Activated CD4-positive, alpha-beta T cell treated with anti-CD3 and anti-CD28 coated beads for 36 hours (primary cell): ENCODE measurements around the gene SPACA6. TPM values are rescaled to one million over a fixed set of nuclear protein-coding genes. Genes with fewer than 3 reads are reported as not detected.

Source experiments
- ATAC-seq: fragments of 200-7000 bp; cut with Tn5 transposase; one replicate; pipeline ENCODE4 v1.10.0; 2021; ENCODE audit warnings: mild to moderate bottlenecking, moderate library complexity
- CTCF ChIA-PET: fragments of 350-600 bp; sonication (Branson Sonifier 250); formaldehyde crosslinking; loops from one replicate; lab custom pipeline; 2021; ENCODE audit warnings: antibody characterized with exemption; lab: Charles Lee
- POLR2A ChIA-PET: fragments of 350-600 bp; sonication (Branson Sonifier 250); formaldehyde crosslinking; loops from one replicate; lab custom pipeline; 2021; ENCODE audit warnings: antibody characterized with exemption, inconsistent platforms; lab: Charles Lee
- DNase-seq: peaks from one replicate; pipeline ENCODE4 v3.0.0-alpha.2; 2020
- H3K27ac Mint-ChIP-seq: one replicate; pipeline ENCODE4 v1.8.0; 2021; ENCODE audit warnings: mixed read lengths
- H3K27me3 Mint-ChIP-seq: one replicate; pipeline ENCODE4 v1.8.0; 2021; ENCODE audit warnings: mixed read lengths
- H3K36me3 Mint-ChIP-seq: one replicate; pipeline ENCODE4 v1.8.0; 2021; ENCODE audit warnings: low read depth, mixed read lengths
- H3K4me1 Mint-ChIP-seq: one replicate; pipeline ENCODE4 v1.8.0; 2021; ENCODE audit warnings: mixed read lengths
- H3K4me3 Mint-ChIP-seq: one replicate; pipeline ENCODE4 v1.8.0; 2021; ENCODE audit warnings: mild to moderate bottlenecking, moderate library complexity, mixed read lengths
- H3K9me3 Mint-ChIP-seq: one replicate; pipeline ENCODE4 v1.8.0; 2021; ENCODE audit warnings: low read depth, mixed read lengths
- intact Hi-C, 2 experiments: fragments of 100-400 bp; cut with DNase I in 1 of 2; cut with micrococcal nuclease in 1 of 2; formaldehyde crosslinking; loops; one replicate each; pipeline versions ENCODE4 v1.14.2 to v1.15.1; 2022 to 2024; cut with DNase I, micrococcal nuclease
- total RNA-seq, 2 experiments: library from RNA; stranded (reverse); gene quantifications; one replicate each; pipeline ENCODE4 v1.2.3, GENCODE V29; 2021

SPACA6 gene
- total RNA-seq, 2 experiments from 2014 or later, result 8.3 to 9.1 TPM

DNA sequence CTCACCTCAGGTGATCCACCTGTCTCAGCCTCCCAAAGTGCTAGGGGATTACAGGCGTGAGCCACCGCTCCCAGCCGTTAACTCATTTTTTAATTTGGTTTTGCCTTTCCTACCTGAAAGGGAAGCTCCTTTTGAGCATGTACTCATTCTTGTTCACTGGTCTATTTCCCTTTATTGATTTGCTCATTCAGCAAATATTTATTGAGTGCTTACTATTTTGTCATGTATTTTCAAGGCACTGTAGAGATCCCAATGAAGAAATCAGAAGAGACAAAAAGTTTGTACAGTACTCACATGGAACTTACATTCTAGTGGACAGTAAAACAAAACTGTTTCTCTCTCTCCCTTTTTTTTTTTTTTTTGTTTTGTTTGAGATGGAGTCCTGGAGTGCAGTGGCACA, 13.8 kb downstream of the SPACA6 start:
- intact Hi-C loops, result loop anchor here in 1 of 2 experiments (10.0 kb wide), 2 partner anchors 218 to 318 kb away; partner anchors contain the start of genes ZNF613 and ZNF614
- ATAC-seq (no peak), DNase-seq (no peak)
- no peak overlapping the region for H3K4me3 Mint-ChIP-seq
- peaks cover 33% of the 10 kb centered on the region for H3K4me1 Mint-ChIP-seq
- H3K9me3 Mint-ChIP-seq, result no peaks in the 10 kb centered on the region
- POLR2A ChIA-PET, result no interaction called here
- CTCF ChIA-PET, result interaction anchor here (4.1 kb wide), 1 partner anchor 30 kb away, joined by 14 read pairs; no protein-coding TSS in a partner anchor
- H3K27me3 Mint-ChIP-seq, result peaks cover 5% of the 10 kb centered on the region
- H3K27ac Mint-ChIP-seq, result no peak overlapping the region
- peaks cover 33% of the 10 kb centered on the region for H3K36me3 Mint-ChIP-seq

DNA sequence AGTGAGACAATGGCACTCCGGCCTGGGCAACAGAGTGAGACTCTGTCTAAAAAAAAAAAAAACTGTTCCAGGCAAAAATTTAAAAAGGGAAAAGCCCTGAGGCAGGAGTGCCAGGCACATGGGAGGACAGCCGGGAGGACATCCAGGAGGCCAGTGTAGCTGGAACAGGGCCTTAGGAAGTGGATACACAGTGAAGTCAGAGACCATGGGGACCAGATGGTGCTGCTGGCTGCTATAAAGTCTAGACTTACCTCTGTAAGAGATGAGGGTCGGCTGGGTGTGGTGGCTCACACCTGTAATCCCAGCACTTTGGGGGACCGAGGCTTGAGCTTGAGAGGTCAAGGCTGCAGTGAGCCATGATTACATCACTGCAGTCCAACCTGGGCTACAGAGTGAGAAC, 15.7 kb downstream of the SPACA6 start:
- peaks cover 15% of the 10 kb centered on the region for H3K4me1 Mint-ChIP-seq
- intact Hi-C loops, result loop anchor here in 1 of 2 experiments (10.0 kb wide), 2 partner anchors 216 to 316 kb away; partner anchors contain the start of genes ZNF613 and ZNF614

DNA sequence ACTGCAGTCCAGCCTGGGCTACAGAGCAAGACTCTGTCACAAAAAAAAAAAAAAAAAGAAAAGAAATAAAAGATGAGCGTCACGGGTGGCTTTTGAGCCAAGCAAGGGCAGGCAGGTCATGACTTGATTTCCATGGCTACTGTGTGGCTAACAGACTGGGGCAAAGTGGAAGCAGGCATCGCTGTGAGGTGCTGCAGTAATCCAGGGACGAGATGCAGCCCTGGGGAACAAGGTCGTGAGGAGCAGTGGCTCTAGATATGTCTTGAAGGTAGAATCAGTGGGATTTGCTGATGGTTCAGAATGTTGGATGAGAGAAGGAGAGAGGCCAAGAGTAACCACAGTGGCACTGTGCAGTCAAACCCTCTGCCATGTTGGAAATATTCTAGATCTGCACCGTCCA, 16.4 kb downstream of the SPACA6 start:
- peaks cover 14% of the 10 kb centered on the region for H3K4me1 Mint-ChIP-seq
- no peak overlapping the region for H3K4me3 Mint-ChIP-seq
- no peak overlapping the region for H3K27ac Mint-ChIP-seq
- no peaks in the 10 kb centered on the region for H3K27me3 Mint-ChIP-seq
- CTCF ChIA-PET, result interaction anchor here (0.6 to 0.7 kb wide), 3 partner anchors 507 to 1042 kb away, joined by 3 to 5 read pairs (median 3); no protein-coding TSS in a partner anchor
- intact Hi-C loops, result loop anchor here in 1 of 2 experiments (10.0 kb wide), 2 partner anchors 215 to 315 kb away; partner anchors contain the start of genes ZNF613 and ZNF614
- POLR2A ChIA-PET, result interaction anchor here (0.6 kb wide), 1 partner anchor 75 kb away, joined by 3 read pairs; no protein-coding TSS in a partner anchor
- DNase-seq (no peak), ATAC-seq (no peak)
- H3K36me3 Mint-ChIP-seq, result peaks cover 30% of the 10 kb centered on the region
- H3K9me3 Mint-ChIP-seq, result no peaks in the 10 kb centered on the region

More for the DNA sequence above, 15.7 kb downstream of the SPACA6 start:
- Mint-ChIP-seq H3K36me3 (peaks cover 35% of the 10 kb centered on the region), H3K4me3 (no peak overlapping the region), H3K27ac (no peak overlapping the region), H3K9me3 (no peaks in the 10 kb centered on the region), H3K27me3 (no peaks in the 10 kb centered on the region)
- CTCF ChIA-PET, result interaction anchor here (0.6 to 0.7 kb wide), 2 partner anchors 548 to 1042 kb away, joined by 3 to 5 read pairs; no protein-coding TSS in a partner anchor
- DNase-seq (no peak), ATAC-seq (no peak)
- POLR2A ChIA-PET, result no interaction called here

DNA sequence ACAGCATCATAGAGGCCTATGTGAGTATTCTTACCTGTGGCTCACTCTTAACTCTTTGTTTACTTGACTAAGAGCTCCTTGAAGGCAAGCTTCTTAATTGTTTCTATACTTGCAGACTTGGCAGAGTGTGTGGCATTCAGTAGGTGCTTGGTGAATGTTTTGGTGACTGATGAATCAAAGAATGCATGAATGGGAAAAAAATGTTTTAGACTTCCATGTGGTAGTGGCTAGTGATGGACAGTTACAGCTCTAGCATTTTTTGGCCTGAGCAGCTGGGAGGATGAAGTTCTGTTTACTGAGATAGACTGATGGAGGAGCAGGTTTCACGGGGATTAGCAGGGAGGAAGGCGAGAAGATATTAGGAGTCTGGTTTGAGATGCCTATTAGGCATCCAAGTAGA, 17.0 kb downstream of the SPACA6 start:
- DNase-seq (no peak), ATAC-seq (no peak)
- ChIA-PET CTCF (interaction anchor here (0.6 to 0.9 kb wide), 3 partner anchors 49 to 508 kb away, joined by 3 to 4 read pairs (median 4); no protein-coding TSS in a partner anchor), POLR2A (interaction anchor here (0.6 kb wide), 2 partner anchors 40 to 76 kb away, joined by 3 to 4 read pairs; no protein-coding TSS in a partner anchor)
- H3K36me3 Mint-ChIP-seq, result peaks cover 25% of the 10 kb centered on the region
- H3K27me3 Mint-ChIP-seq, result no peaks in the 10 kb centered on the region
- peaks cover 11% of the 10 kb centered on the region for H3K4me1 Mint-ChIP-seq
- H3K4me3 Mint-ChIP-seq, result no peak overlapping the region
- no peak overlapping the region for H3K27ac Mint-ChIP-seq
- no peaks in the 10 kb centered on the region for H3K9me3 Mint-ChIP-seq
- intact Hi-C loops, result loop anchor here in 1 of 2 experiments (5.0 kb wide), 1 partner anchor 67 kb away; no protein-coding TSS in a partner anchor

DNA sequence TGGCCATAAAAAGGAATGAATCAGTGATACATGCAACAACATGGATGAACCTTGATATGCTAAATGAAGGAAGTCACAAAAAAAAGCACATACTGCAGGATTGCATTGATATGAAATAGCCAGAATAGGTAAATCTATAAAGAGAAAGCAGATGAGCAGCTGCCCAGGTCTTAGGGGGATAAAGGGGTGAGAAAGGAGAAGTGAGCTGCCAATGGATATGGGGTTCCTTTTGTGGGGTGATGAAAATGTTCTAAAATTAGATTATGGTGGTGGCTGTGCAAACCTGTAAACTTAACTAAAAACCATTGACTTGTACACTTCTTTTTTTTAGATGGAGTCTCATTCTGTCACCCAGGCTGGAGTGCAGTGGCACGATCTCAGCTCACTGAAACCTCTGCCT, 18.6 kb downstream of the SPACA6 start:
- no peaks in the 10 kb centered on the region for H3K9me3 Mint-ChIP-seq
- H3K36me3 Mint-ChIP-seq, result peaks cover 13% of the 10 kb centered on the region
- CTCF ChIA-PET, result interaction anchor here (0.6 to 1.1 kb wide), 3 partner anchors 33 to 1443 kb away, joined by 3 read pairs; no protein-coding TSS in a partner anchor

DNA sequence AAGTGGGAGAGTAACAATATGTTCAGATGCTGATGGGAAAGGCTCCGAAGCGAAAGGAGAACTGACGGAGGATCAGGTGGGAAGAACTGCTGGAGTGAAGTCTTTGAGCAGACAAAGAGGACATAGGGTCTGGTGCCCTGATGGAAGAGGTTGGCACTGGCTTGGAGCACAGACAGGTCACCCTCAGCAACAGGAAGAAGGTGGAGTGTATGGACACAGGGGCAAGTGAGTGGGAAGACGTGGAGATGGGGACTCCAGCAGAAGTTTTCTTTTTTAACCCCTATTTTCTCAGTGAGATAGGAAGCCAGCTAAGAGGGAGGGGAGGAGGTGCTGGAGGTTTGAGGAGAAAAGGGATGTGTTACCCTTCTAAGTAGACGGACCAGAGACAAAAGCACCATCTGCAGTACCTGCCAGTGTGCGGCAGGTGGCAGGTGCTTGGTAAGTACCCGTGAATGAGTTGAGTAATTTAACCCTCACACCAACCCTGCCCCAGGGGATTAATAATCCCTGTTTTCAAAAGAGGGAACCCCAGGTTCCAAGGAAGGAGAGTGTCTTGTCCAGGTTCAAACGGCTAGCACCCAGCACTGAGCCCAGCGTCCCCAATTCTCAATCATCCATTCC, 19.4 kb downstream of the SPACA6 start:
- CTCF ChIA-PET, result interaction anchor here (0.6 kb wide), 1 partner anchor 33 kb away, joined by 3 read pairs; no protein-coding TSS in a partner anchor
- POLR2A ChIA-PET, result no interaction called here
- no peak overlapping the region for H3K4me3 Mint-ChIP-seq
- ATAC-seq (no peak), DNase-seq (peak; percentile 44)
- H3K36me3 Mint-ChIP-seq, result peaks cover 6% of the 10 kb centered on the region
- no peak overlapping the region for H3K27ac Mint-ChIP-seq
- intact Hi-C loops, result loop anchor here (2.0 to 5.0 kb wide), 2 partner anchors 65 to 66 kb away; no protein-coding TSS in a partner anchor
- peaks cover 6% of the 10 kb centered on the region for H3K27me3 Mint-ChIP-seq
- H3K4me1 Mint-ChIP-seq, result no peaks in the 10 kb centered on the region
- H3K9me3 Mint-ChIP-seq, result no peaks in the 10 kb centered on the region

More for the DNA sequence above, 18.6 kb downstream of the SPACA6 start:
- peaks cover 4% of the 10 kb centered on the region for H3K27me3 Mint-ChIP-seq
- ATAC-seq, result no peak
- intact Hi-C loops, result loop anchor here (2.0 to 5.0 kb wide), 2 partner anchors 66 to 67 kb away; no protein-coding TSS in a partner anchor
- H3K4me3 Mint-ChIP-seq, result no peak overlapping the region
- DNase-seq, result no peak
- POLR2A ChIA-PET, result no interaction called here
- H3K4me1 Mint-ChIP-seq, result no peaks in the 10 kb centered on the region
- no peak overlapping the region for H3K27ac Mint-ChIP-seq

DNA sequence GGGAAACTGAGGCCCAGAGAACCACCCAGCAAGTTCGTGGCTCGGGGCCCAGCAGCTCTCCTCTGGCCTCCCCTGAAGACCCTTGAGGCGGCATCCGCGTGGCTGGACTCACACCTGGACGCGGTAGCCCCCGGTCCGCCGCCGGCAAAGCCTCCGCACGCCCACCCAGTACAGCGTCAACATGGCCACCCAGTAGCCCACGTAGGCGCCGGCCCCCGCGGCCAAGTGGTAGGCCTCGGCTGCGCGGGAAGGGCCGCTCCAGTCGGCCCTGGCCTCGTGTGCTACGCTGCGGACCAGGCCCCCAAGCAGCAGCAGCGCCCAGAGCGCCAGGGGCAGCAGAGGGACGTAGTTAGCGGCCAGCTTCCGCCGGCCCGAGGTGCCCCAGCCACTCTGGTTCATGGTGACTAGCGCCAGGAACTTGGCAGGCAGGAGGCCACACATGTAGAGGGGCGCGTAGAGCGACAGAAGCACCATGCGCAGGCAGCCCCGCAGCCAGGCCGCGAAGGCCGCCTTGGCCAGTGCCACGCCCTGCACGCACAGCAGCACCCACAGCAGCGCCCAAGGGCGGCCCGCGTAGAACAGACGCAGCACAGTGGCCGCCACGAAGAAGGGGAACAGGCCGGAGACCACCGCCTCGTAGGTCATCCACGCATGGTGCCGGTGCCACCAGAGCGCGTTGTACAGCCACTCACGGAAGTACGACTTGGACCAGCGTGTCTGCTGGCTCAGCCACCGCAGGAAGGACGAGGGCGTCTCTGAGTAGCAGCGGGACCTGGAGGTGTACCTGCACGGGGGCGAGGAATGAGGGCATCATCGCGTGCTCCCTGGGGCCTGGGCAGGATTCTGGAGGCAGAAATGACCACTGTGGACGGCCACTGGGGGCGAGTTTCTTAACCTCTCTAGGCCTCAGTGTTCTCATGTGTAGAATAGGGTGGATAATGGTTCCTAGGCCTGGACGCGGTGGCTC, 20.5 kb downstream of the SPACA6 start:
- ChIA-PET POLR2A (no interaction called here), CTCF (no interaction called here)
- DNase-seq (no peak), ATAC-seq (no peak)
- Mint-ChIP-seq H3K27ac (no peak overlapping the region), H3K36me3 (peaks cover 2% of the 10 kb centered on the region), H3K27me3 (peaks cover 9% of the 10 kb centered on the region), H3K4me1 (no peaks in the 10 kb centered on the region), H3K4me3 (no peak overlapping the region), H3K9me3 (no peaks in the 10 kb centered on the region)
- intact Hi-C loops, result loop anchor here (2.0 to 5.0 kb wide), 2 partner anchors 64 to 65 kb away; no protein-coding TSS in a partner anchor

DNA sequence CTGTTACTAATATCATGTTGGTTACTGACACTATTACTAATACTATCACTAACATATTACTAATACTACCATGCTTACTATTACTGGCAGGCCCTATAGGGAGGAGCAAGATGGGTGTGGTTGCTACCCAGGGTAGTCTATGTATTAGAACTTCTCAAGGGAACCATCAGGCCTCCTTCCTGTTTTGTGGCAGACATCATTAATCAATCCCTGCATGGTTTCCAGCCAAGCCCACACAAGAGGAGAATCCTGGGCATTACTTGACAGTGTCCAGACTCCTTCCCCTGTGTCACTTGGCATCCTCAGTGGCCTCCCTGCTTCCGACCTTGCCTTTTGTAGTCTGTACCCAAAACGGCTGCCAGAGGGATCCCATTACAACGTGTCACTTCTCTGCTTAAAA, 21.7 kb downstream of the SPACA6 start:
- peaks cover 2% of the 10 kb centered on the region for H3K36me3 Mint-ChIP-seq
- H3K9me3 Mint-ChIP-seq, result no peaks in the 10 kb centered on the region
- H3K27ac Mint-ChIP-seq, result no peak overlapping the region
- intact Hi-C loops, result loop anchor here in 1 of 2 experiments (5.0 kb wide), 1 partner anchor 62 kb away; no protein-coding TSS in a partner anchor
- ChIA-PET POLR2A (interaction anchor here (0.6 kb wide), 1 partner anchor 27 kb away, joined by 6 read pairs; no protein-coding TSS in a partner anchor), CTCF (no interaction called here)
- ATAC-seq, result no peak
- no peak for DNase-seq
- H3K4me3 Mint-ChIP-seq, result no peak overlapping the region
- H3K4me1 Mint-ChIP-seq, result peaks cover 2% of the 10 kb centered on the region
- peaks cover 15% of the 10 kb centered on the region for H3K27me3 Mint-ChIP-seq

DNA sequence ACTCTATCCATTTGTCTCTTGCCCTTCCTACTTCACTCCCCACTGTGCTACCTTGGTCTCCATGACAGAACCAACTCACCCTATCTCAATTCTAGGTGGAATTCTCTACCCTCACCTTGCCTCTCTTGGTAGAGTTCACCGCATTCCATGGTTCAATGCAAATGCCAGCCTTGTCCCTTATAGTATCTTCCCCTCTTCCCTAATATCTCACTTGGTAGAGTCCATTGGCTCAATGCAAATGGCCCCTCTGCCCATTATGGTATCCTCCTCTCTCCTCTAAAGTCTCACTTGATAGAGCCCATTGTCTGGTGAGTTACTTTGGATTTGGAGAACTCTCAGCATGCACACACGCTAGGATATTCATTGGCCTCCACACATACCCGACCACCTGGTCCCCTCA, 22.7 kb downstream of the SPACA6 start:
- ChIA-PET CTCF (no interaction called here), POLR2A (no interaction called here)
- ATAC-seq, result no peak
- H3K36me3 Mint-ChIP-seq, result peaks cover 2% of the 10 kb centered on the region
- H3K27ac Mint-ChIP-seq, result no peak overlapping the region
- intact Hi-C loops, result no loop called here
- peaks cover 20% of the 10 kb centered on the region for H3K27me3 Mint-ChIP-seq
- DNase-seq, result no peak
- no peak overlapping the region for H3K4me3 Mint-ChIP-seq
- no peaks in the 10 kb centered on the region for H3K9me3 Mint-ChIP-seq
- peaks cover 2% of the 10 kb centered on the region for H3K4me1 Mint-ChIP-seq

DNA sequence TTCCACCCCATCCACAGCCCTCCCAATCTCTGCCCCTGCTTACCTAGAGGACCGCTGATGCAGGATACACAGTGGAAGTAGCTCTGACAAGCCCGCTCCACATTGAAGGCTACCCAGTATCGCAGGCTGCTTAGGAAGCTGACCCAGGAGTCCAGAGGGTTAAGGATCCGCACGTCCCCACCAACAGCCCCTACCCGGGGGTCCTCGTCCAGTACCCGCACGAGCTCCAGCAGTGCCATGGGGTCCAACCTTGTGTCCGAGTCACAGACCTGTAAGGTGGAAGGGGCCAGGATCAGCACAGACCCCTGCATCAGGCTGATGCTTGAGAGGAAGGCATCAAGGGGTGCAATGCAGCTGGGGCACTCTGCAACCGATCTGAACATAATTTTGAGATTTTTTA, 23.8 kb downstream of the SPACA6 start:
- POLR2A ChIA-PET, result no interaction called here
- no peak for ATAC-seq
- no peak overlapping the region for H3K4me3 Mint-ChIP-seq
- CTCF ChIA-PET, result no interaction called here
- DNase-seq, result no peak
- peaks cover 26% of the 10 kb centered on the region for H3K27me3 Mint-ChIP-seq
- H3K27ac Mint-ChIP-seq, result no peak overlapping the region
- peaks cover 2% of the 10 kb centered on the region for H3K36me3 Mint-ChIP-seq
- no peaks in the 10 kb centered on the region for H3K9me3 Mint-ChIP-seq
- H3K4me1 Mint-ChIP-seq, result peaks cover 2% of the 10 kb centered on the region
- intact Hi-C loops, result no loop called here
